GM18499 (cell line): ENCODE measurements around the gene GAGE13.
"Not testable (repeated sequence)": the region's sequence is repeated elsewhere in the genome, so short reads cannot be mapped to it uniquely, and the experiment has no call there.

Source experiments
- ATAC-seq: cut with Tn5 transposase; IDR thresholded peaks from one replicate; pipeline ENCODE4 v1.9.1; 2021; ENCODE audit warnings: moderate number of reproducible peaks; ENCODE audit not compliant: insufficient read depth, unreplicated experiment

Gene GAGE13

GRCh38 chrX:49323735-49324134, 7.6 kb upstream of the GAGE13 start:
- not testable (repeated sequence) for ATAC-seq

- not testable (repeated sequence) for ATAC-seq
Measured at GRCh38 chrX:49330421-49330820, 961 bp upstream of the GAGE13 start.

GRCh38 chrX:49331841-49332240, 459 bp downstream of the GAGE13 start:
- ATAC-seq = not testable (repeated sequence)

- ATAC-seq = not testable (repeated sequence)
Measured at GRCh38 chrX:49341449-49341848, 10.1 kb downstream of the GAGE13 start.

- not testable (repeated sequence) for ATAC-seq
Measured at GRCh38 chrX:49344496-49345175, 13.3 kb downstream of the GAGE13 start.

- not testable (repeated sequence) for ATAC-seq
Measured at GRCh38 chrX:49345402-49345801, 14.0 kb downstream of the GAGE13 start.

GRCh38 chrX:49346150-49346549, 14.8 kb downstream of the GAGE13 start:
- not testable (repeated sequence) for ATAC-seq
